GM23248 (cell line): ENCODE measurements around the gene ADAMTS3. TPM values are rescaled to one million over a fixed set of nuclear protein-coding genes. Genes with fewer than 3 reads are reported as not detected.

Experiments
- DNase-seq: peaks from one replicate; pipeline ENCODE4 v3.0.0-alpha.2; 2015
- H2AFZ ChIP-seq: fragments of 200-600 bp; sonication (generic); 2 replicates; pipeline ENCODE4 v1.6.1; 2016; ENCODE audit warnings: antibody characterized with exemption
- H3F3A ChIP-seq: fragments of 200-600 bp; sonication (generic); 2 replicates; pipeline ENCODE4 v1.6.1; 2016; ENCODE audit warnings: mild to moderate bottlenecking, antibody characterized with exemption, mixed run types; ENCODE audit not compliant: insufficient read depth
- H3K27ac ChIP-seq: fragments of 200-600 bp; sonication (generic); 2 replicates; pipeline ENCODE4 v1.5.1; 2016; ENCODE audit warnings: mild to moderate bottlenecking
- H3K27me3 ChIP-seq: fragments of 200-600 bp; sonication (generic); replicated peaks from 2 replicates; pipeline ENCODE4 v1.6.1; 2016; ENCODE audit warnings: mild to moderate bottlenecking; ENCODE audit not compliant: insufficient read depth
- H3K36me3 ChIP-seq: fragments of 200-600 bp; sonication (generic); 2 replicates; pipeline ENCODE4 v1.6.1; 2016; ENCODE audit warnings: low read depth, mild to moderate bottlenecking
- H3K4me1 ChIP-seq: fragments of 200-600 bp; sonication (generic); 2 replicates; pipeline ENCODE4 v1.6.1; 2016; ENCODE audit warnings: mild to moderate bottlenecking; ENCODE audit not compliant: insufficient read depth
- H3K4me2 ChIP-seq: fragments of 200-600 bp; sonication (generic); one replicate; pipeline ENCODE4 v1.6.1; 2016; ENCODE audit warnings: mild to moderate bottlenecking; ENCODE audit not compliant: unreplicated experiment
- H3K4me3 ChIP-seq: fragments of 200-600 bp; sonication (generic); 2 replicates; pipeline ENCODE4 v1.5.1; 2016; ENCODE audit warnings: mild to moderate bottlenecking
- H3K79me2 ChIP-seq: fragments of 200-600 bp; sonication (generic); 2 replicates; pipeline ENCODE4 v1.6.1; 2016; ENCODE audit warnings: mild to moderate bottlenecking; ENCODE audit not compliant: insufficient read depth
- H3K9ac ChIP-seq: fragments of 200-600 bp; sonication (generic); 2 replicates; pipeline ENCODE4 v1.6.1; 2016; ENCODE audit warnings: mild to moderate bottlenecking
- H3K9me2 ChIP-seq: fragments of 200-600 bp; sonication (generic); 2 replicates; pipeline ENCODE4 v1.6.1; 2016; ENCODE audit warnings: mixed run types, mild to moderate bottlenecking, moderate library complexity; ENCODE audit not compliant: insufficient read depth
- H3K9me3 ChIP-seq: fragments of 200-600 bp; sonication (generic); one replicate; pipeline ENCODE4 v1.6.1; 2017; ENCODE audit warnings: low read depth
- H4K20me1 ChIP-seq: fragments of 200-600 bp; sonication (generic); 2 replicates; pipeline ENCODE4 v1.6.0; 2016; ENCODE audit not compliant: insufficient read depth
- EZH2 ChIP-seq: fragments of 200-600 bp; sonication (generic); IDR thresholded peaks from 2 replicates; pipeline ENCODE4 v1.6.1; 2018; ENCODE audit warnings: antibody characterized with exemption, mild to moderate bottlenecking; ENCODE audit not compliant: insufficient read depth, poor library complexity, severe bottlenecking
- EZH2phosphoT487 ChIP-seq: fragments of 200-600 bp; sonication (generic); IDR thresholded peaks from 2 replicates; pipeline ENCODE4 v1.6.1; 2018; ENCODE audit warnings: antibody characterized with exemption, moderate library complexity, mild to moderate bottlenecking, low read depth; ENCODE audit not compliant: insufficient read depth
- WGBS, 2 experiments: methylation state at CpG; one replicate each; pipeline ENCODE4 v1.1.6; 2015 to 2017; ENCODE audit warnings: low lambda C conversion rate in 2 of 2, low coverage in 1 of 2; ENCODE audit errors: missing lambda C conversion rate in 2 of 2; 5-methylcytosine and 5-hydroxymethylcytosine counted together
- in situ Hi-C: fragments of 300-500 bp; cut with MboI; formaldehyde crosslinking; loops from 2 replicates; pipeline ENCODE4 v1.15.0; 2020
- polyA plus RNA-seq: library from polyadenylated mRNA; unstranded; fragments of >200 nt; fragmentation: Nextera tagmentation; extraction: Ambion mirVana; gene quantifications from 2 replicates; pipeline ENCODE4 v1.2.1, GENCODE V29; 2016
- total RNA-seq: library from RNA; depleted of rRNA; stranded (reverse); fragments of >200 nt; shearing (Covaris generic); gene quantifications from 2 replicates; pipeline ENCODE4 v1.2.3, GENCODE V29; 2014

The ADAMTS3 gene
- total and polyA plus RNA-seq, 2 experiments from 2014 or later = 0.20 to 0.43 TPM

- no peaks in the 10 kb centered on the region for H3K79me2 ChIP-seq
- H3K27me3 ChIP-seq = peaks cover 2% of the 10 kb centered on the region
- no peaks in the 10 kb centered on the region for H3K4me1 ChIP-seq
- TF ChIP-seq EZH2 = no peak
- no peak for TF ChIP-seq EZH2phosphoT487
- no peak overlapping the region for H3K9ac ChIP-seq
- H4K20me1 ChIP-seq = no peaks in the 10 kb centered on the region
- in situ Hi-C loops = loop anchor here (25.0 kb wide), 1 partner anchor 412 kb away; no protein-coding TSS in a partner anchor
- no peaks in the 10 kb centered on the region for H3F3A ChIP-seq
- DNase-seq = peak; percentile 37
- H3K27ac ChIP-seq = no peak overlapping the region
- no peaks in the 10 kb centered on the region for H3K36me3 ChIP-seq
- no peak overlapping the region for H2AFZ ChIP-seq
- H3K4me2 ChIP-seq = no peak overlapping the region
- H3K4me3 ChIP-seq = no peak overlapping the region
- 51 to 63% methylated on average over 1 of the region's 1 CpG for WGBS, 2 experiments
- H3K9me2 ChIP-seq = no peaks in the 10 kb centered on the region
- no peaks in the 10 kb centered on the region for H3K9me3 ChIP-seq
Measured at GRCh38 chr4:72275381-72275780, 293.6 kb downstream of the ADAMTS3 start.

- H3K4me3 ChIP-seq = no peak overlapping the region
- in situ Hi-C loops = no loop called here
- H2AFZ ChIP-seq = no peak overlapping the region
- no peaks in the 10 kb centered on the region for H3K9me2 ChIP-seq
- no peak overlapping the region for H3K9ac ChIP-seq
- peaks cover 2% of the 10 kb centered on the region for H3K27me3 ChIP-seq
- H4K20me1 ChIP-seq = no peaks in the 10 kb centered on the region
- H3K9me3 ChIP-seq = no peaks in the 10 kb centered on the region
- no peaks in the 10 kb centered on the region for H3F3A ChIP-seq
- H3K79me2 ChIP-seq = no peaks in the 10 kb centered on the region
- H3K36me3 ChIP-seq = no peaks in the 10 kb centered on the region
- no peak for DNase-seq
- WGBS, 2 experiments = 24 to 29% methylated on average over 3 of the region's 3 CpGs
- no peak overlapping the region for H3K4me2 ChIP-seq
- H3K27ac ChIP-seq = no peak overlapping the region
- no peak for TF ChIP-seq EZH2phosphoT487
- no peak for TF ChIP-seq EZH2
- no peaks in the 10 kb centered on the region for H3K4me1 ChIP-seq
Measured at GRCh38 chr4:72274251-72274650, 294.8 kb downstream of the ADAMTS3 start.

- no peak overlapping the region for H3K4me3 ChIP-seq
- no peaks in the 10 kb centered on the region; the same call in 1 of the 2 replicates for H3K27me3 ChIP-seq
- WGBS, 2 experiments = 20 to 25% methylated on average over 1 of the region's 1 CpG
- H3K4me2 ChIP-seq = no peak overlapping the region
- no peaks in the 10 kb centered on the region for H3K4me1 ChIP-seq
- H3F3A ChIP-seq = no peaks in the 10 kb centered on the region
- no peaks in the 10 kb centered on the region for H4K20me1 ChIP-seq
- no peaks in the 10 kb centered on the region for H3K36me3 ChIP-seq
- TF ChIP-seq EZH2phosphoT487 = no peak
- no peak for TF ChIP-seq EZH2
- H3K9me2 ChIP-seq = no peaks in the 10 kb centered on the region
- no peak for DNase-seq
- H3K79me2 ChIP-seq = no peaks in the 10 kb centered on the region
- no peak overlapping the region for H3K9ac ChIP-seq
- in situ Hi-C loops = no loop called here
- H3K27ac ChIP-seq = no peak overlapping the region
- H2AFZ ChIP-seq = no peak overlapping the region
- H3K9me3 ChIP-seq = no peaks in the 10 kb centered on the region
Measured at GRCh38 chr4:72255269-72255668, 313.8 kb downstream of the ADAMTS3 start.

GRCh38 chr4:72243641-72244040 is 325.4 kb downstream of the ADAMTS3 start:
- in situ Hi-C loops = no loop called here
- DNase-seq = no peak
- H3F3A ChIP-seq = no peaks in the 10 kb centered on the region
- H3K9me3 ChIP-seq = no peaks in the 10 kb centered on the region
- 10 to 11% methylated on average over 3 of the region's 3 CpGs for WGBS, 2 experiments
- H3K79me2 ChIP-seq = no peaks in the 10 kb centered on the region
- H3K9ac ChIP-seq = no peak overlapping the region
- no peak overlapping the region for H3K27ac ChIP-seq
- TF ChIP-seq EZH2phosphoT487 (no peak), EZH2 (no peak)
- no peak overlapping the region for H2AFZ ChIP-seq
- no peaks in the 10 kb centered on the region for H4K20me1 ChIP-seq
- H3K9me2 ChIP-seq = no peaks in the 10 kb centered on the region
- no peaks in the 10 kb centered on the region for H3K36me3 ChIP-seq
- H3K27me3 ChIP-seq = no peaks in the 10 kb centered on the region
- H3K4me1 ChIP-seq = no peaks in the 10 kb centered on the region
- H3K4me2 ChIP-seq = no peak overlapping the region
- H3K4me3 ChIP-seq = no peak overlapping the region

- no peaks in the 10 kb centered on the region for H3K27me3 ChIP-seq
- H3F3A ChIP-seq = no peaks in the 10 kb centered on the region
- no peaks in the 10 kb centered on the region for H4K20me1 ChIP-seq
- no peak overlapping the region for H3K27ac ChIP-seq
- H3K79me2 ChIP-seq = no peaks in the 10 kb centered on the region
- H3K9me3 ChIP-seq = no peaks in the 10 kb centered on the region
- no peaks in the 10 kb centered on the region for H3K4me1 ChIP-seq
- no peak overlapping the region for H2AFZ ChIP-seq
- no peak for DNase-seq
- in situ Hi-C loops = no loop called here
- no peak overlapping the region for H3K9ac ChIP-seq
- TF ChIP-seq EZH2phosphoT487 = no peak
- no peak for TF ChIP-seq EZH2
- no peaks in the 10 kb centered on the region for H3K9me2 ChIP-seq
- no peak overlapping the region for H3K4me3 ChIP-seq
- H3K36me3 ChIP-seq = no peaks in the 10 kb centered on the region
- no peak overlapping the region for H3K4me2 ChIP-seq
Measured at GRCh38 chr4:72239487-72240116, 329.4 kb downstream of the ADAMTS3 start.
